NT2/D1 (cell line): ENCODE data around the gene SLC6A19.

Source experiments
- YY1 ChIP-seq: IDR thresholded peaks from 2 replicates; pipeline ENCODE4 v1.6.1; 2011; ENCODE audit not compliant: insufficient read length, insufficient read depth
- ZNF274 ChIP-seq: IDR thresholded peaks from 2 replicates; pipeline ENCODE4 v1.6.1; 2011; ENCODE audit warnings: mild to moderate bottlenecking, low read depth, low read length

GRCh38 chr5:1187950-1188334 is 13.5 kb upstream of the SLC6A19 start:
- no peak for TF ChIP-seq YY1
- TF ChIP-seq ZNF274, result no peak
